Measurements from ENCODE around the gene FEM1B. TPM values are rescaled to one million over a fixed set of nuclear protein-coding genes. Genes with fewer than 3 reads are reported as not detected.

FEM1B gene
- total RNA-seq, 1 donor from 2014 or later = 46.2 TPM

GRCh38 chr15:68268405-68268804 is 9.1 kb upstream of the FEM1B start:
- intact Hi-C loops (cut with micrococcal nuclease) = no loop called here
- H3K9me3 Mint-ChIP-seq = no peaks in the 10 kb centered on the region
- peaks cover 5% of the 10 kb centered on the region for H3K4me1 Mint-ChIP-seq
- DNase-seq = no peak
- no peaks in the 10 kb centered on the region for H3K36me3 Mint-ChIP-seq (ENCODE audit: low read depth)
- H3K27me3 Mint-ChIP-seq = peaks cover 38% of the 10 kb centered on the region
- no peak overlapping the region for H3K4me3 Mint-ChIP-seq
- no peak overlapping the region for H3K27ac Mint-ChIP-seq

- Mint-ChIP-seq H3K27me3 (peaks cover 20% of the 10 kb centered on the region), H3K9me3 (no peaks in the 10 kb centered on the region), H3K4me3 (no peak overlapping the region), H3K4me1 (peaks cover 12% of the 10 kb centered on the region), H3K27ac (no peak overlapping the region), H3K36me3 (ENCODE audit: low read depth) (no peaks in the 10 kb centered on the region)
- intact Hi-C loops (cut with micrococcal nuclease) = loop anchor here (10.0 kb wide), 2 partner anchors 217 to 1767 kb away; partner anchors contain the start of genes PIAS1, RPL4 and ZWILCH
- no peak for DNase-seq
Observed at GRCh38 chr15:68271854-68272471, 5.6 kb upstream of the FEM1B start.

GRCh38 chr15:68272721-68273271 is 4.7 kb upstream of the FEM1B start:
- Mint-ChIP-seq H3K4me1 (peaks cover 16% of the 10 kb centered on the region), H3K27me3 (peaks cover 16% of the 10 kb centered on the region), H3K9me3 (no peaks in the 10 kb centered on the region), H3K27ac (no peak overlapping the region), H3K36me3 (ENCODE audit: low read depth) (no peaks in the 10 kb centered on the region), H3K4me3 (no peak overlapping the region)
- intact Hi-C loops (cut with micrococcal nuclease) = loop anchor here (10.0 kb wide), 2 partner anchors 218 to 1768 kb away; partner anchors contain the start of genes PIAS1, RPL4 and ZWILCH
- no peak for DNase-seq

- Mint-ChIP-seq H3K4me3 (no peak overlapping the region), H3K27ac (no peak overlapping the region), H3K36me3 (ENCODE audit: low read depth) (peaks cover 9% of the 10 kb centered on the region), H3K4me1 (peaks cover 24% of the 10 kb centered on the region), H3K27me3 (peaks cover 5% of the 10 kb centered on the region), H3K9me3 (no peaks in the 10 kb centered on the region)
- intact Hi-C loops (cut with micrococcal nuclease) = loop anchor here (10.0 kb wide), 2 partner anchors 220 to 1770 kb away; partner anchors contain the start of genes PIAS1, RPL4 and ZWILCH
- DNase-seq = no peak
Observed at GRCh38 chr15:68274201-68274848, 3.2 kb upstream of the FEM1B start.

GRCh38 chr15:68275165-68275746 is 2.3 kb upstream of the FEM1B start:
- Mint-ChIP-seq H3K4me1 (peaks cover 33% of the 10 kb centered on the region), H3K4me3 (no peak overlapping the region), H3K27ac (no peak overlapping the region), H3K9me3 (no peaks in the 10 kb centered on the region), H3K36me3 (ENCODE audit: low read depth) (peaks cover 15% of the 10 kb centered on the region), H3K27me3 (peaks cover 4% of the 10 kb centered on the region)
- DNase-seq = no peak
- intact Hi-C loops (cut with micrococcal nuclease) = loop anchor here (5.0 to 10.0 kb wide), 4 partner anchors 220 to 1770 kb away; partner anchors contain the start of genes MAP2K5, PIAS1, RPL4 and ZWILCH

- peak overlapping the region; percentile 95 for H3K4me3 Mint-ChIP-seq
- intact Hi-C loops (cut with micrococcal nuclease) = loop anchor here (1.0 to 10.0 kb wide), 6 partner anchors 19 to 1772 kb away; partner anchors contain the start of genes CLN6, MAP2K5, PIAS1 and RPL4
- peak overlapping the region; percentile 96 for H3K27ac Mint-ChIP-seq
- peak; percentile 58 for DNase-seq
- no peaks in the 10 kb centered on the region for H3K27me3 Mint-ChIP-seq
- no peaks in the 10 kb centered on the region for H3K9me3 Mint-ChIP-seq
- H3K4me1 Mint-ChIP-seq = peaks cover 40% of the 10 kb centered on the region
- peaks cover 18% of the 10 kb centered on the region for H3K36me3 Mint-ChIP-seq (ENCODE audit: low read depth)
Observed at GRCh38 chr15:68276668-68277067, 877 bp upstream of the FEM1B start.

- no peaks in the 10 kb centered on the region for H3K9me3 Mint-ChIP-seq
- peaks cover 45% of the 10 kb centered on the region for H3K4me1 Mint-ChIP-seq
- peaks cover 23% of the 10 kb centered on the region for H3K36me3 Mint-ChIP-seq (ENCODE audit: low read depth)
- intact Hi-C loops (cut with micrococcal nuclease) = loop anchor here (1.0 to 10.0 kb wide), 6 partner anchors 20 to 1772 kb away; partner anchors contain the start of genes CLN6, MAP2K5, PIAS1 and RPL4
- no peaks in the 10 kb centered on the region for H3K27me3 Mint-ChIP-seq
- peak overlapping the region; percentile 95 for H3K4me3 Mint-ChIP-seq
- H3K27ac Mint-ChIP-seq = peak overlapping the region; percentile 96
- DNase-seq = no peak
Observed at GRCh38 chr15:68277131-68277602, 378 bp upstream of the FEM1B start.

GRCh38 chr15:68278345-68278594 is 725 bp downstream of the FEM1B start:
- intact Hi-C loops (cut with micrococcal nuclease) = loop anchor here (1.0 to 10.0 kb wide), 6 partner anchors 21 to 1773 kb away; partner anchors contain the start of genes MAP2K5, PIAS1, RPL4 and ZWILCH
- Mint-ChIP-seq H3K36me3 (ENCODE audit: low read depth) (peaks cover 23% of the 10 kb centered on the region), H3K27ac (peak overlapping the region; percentile 91), H3K9me3 (no peaks in the 10 kb centered on the region), H3K27me3 (no peaks in the 10 kb centered on the region), H3K4me3 (peak overlapping the region; percentile 95), H3K4me1 (peaks cover 44% of the 10 kb centered on the region)
- DNase-seq = no peak

- Mint-ChIP-seq H3K4me1 (peaks cover 43% of the 10 kb centered on the region), H3K4me3 (peak overlapping the region; percentile 95), H3K27me3 (no peaks in the 10 kb centered on the region), H3K9me3 (no peaks in the 10 kb centered on the region), H3K27ac (peak overlapping the region; percentile 91), H3K36me3 (ENCODE audit: low read depth) (peaks cover 23% of the 10 kb centered on the region)
- peak; percentile 64 for DNase-seq
- intact Hi-C loops (cut with micrococcal nuclease) = loop anchor here (1.0 to 10.0 kb wide), 6 partner anchors 21 to 1774 kb away; partner anchors contain the start of genes MAP2K5, PIAS1, RPL4 and ZWILCH
Observed at GRCh38 chr15:68278595-68279405, 1.3 kb downstream of the FEM1B start.

- Mint-ChIP-seq H3K27ac (no peak overlapping the region), H3K4me3 (peak overlapping the region; percentile 95), H3K4me1 (peaks cover 49% of the 10 kb centered on the region), H3K27me3 (no peaks in the 10 kb centered on the region), H3K9me3 (no peaks in the 10 kb centered on the region), H3K36me3 (ENCODE audit: low read depth) (peaks cover 32% of the 10 kb centered on the region)
- peak; percentile 54 for DNase-seq
- intact Hi-C loops (cut with micrococcal nuclease) = loop anchor here (5.0 to 10.0 kb wide), 4 partner anchors 225 to 1775 kb away; partner anchors contain the start of genes MAP2K5, PIAS1, RPL4 and ZWILCH
Observed at GRCh38 chr15:68279779-68280753, 2.5 kb downstream of the FEM1B start.

GRCh38 chr15:68281008-68281407 is 3.5 kb downstream of the FEM1B start:
- intact Hi-C loops (cut with micrococcal nuclease) = no loop called here
- Mint-ChIP-seq H3K4me1 (peaks cover 51% of the 10 kb centered on the region), H3K9me3 (no peaks in the 10 kb centered on the region), H3K36me3 (ENCODE audit: low read depth) (peaks cover 38% of the 10 kb centered on the region), H3K4me3 (peak overlapping the region; percentile 95), H3K27ac (no peak overlapping the region), H3K27me3 (no peaks in the 10 kb centered on the region)
- no peak for DNase-seq

GRCh38 chr15:68283401-68283800 is 5.9 kb downstream of the FEM1B start:
- intact Hi-C loops (cut with micrococcal nuclease) = no loop called here
- no peak for DNase-seq
- Mint-ChIP-seq H3K36me3 (ENCODE audit: low read depth) (peaks cover 45% of the 10 kb centered on the region), H3K27me3 (no peaks in the 10 kb centered on the region), H3K4me3 (no peak overlapping the region), H3K4me1 (peaks cover 54% of the 10 kb centered on the region), H3K9me3 (no peaks in the 10 kb centered on the region), H3K27ac (no peak overlapping the region)
